Spleen (tissue), 11 donors: ENCODE results near the gene PFKFB1. TPM values are rescaled to one million over a fixed set of nuclear protein-coding genes. Genes with fewer than 3 reads are reported as not detected.

Experiments used
- DNase-seq: peaks from one replicate; pipeline ENCODE4 v3.0.0-alpha.2; 2020
- H3K27ac ChIP-seq, 8 donors: fragments of 200-600 bp; sonication (generic) in 7 of 8; 1 replicate in 4 of 8; 2 replicates in 4 of 8; pipeline versions ENCODE4 v1.5.0 to v1.8.0; 2016 to 2021; ENCODE audit warnings: inconsistent platforms in 4 of 8, mild to moderate bottlenecking in 4 of 8, moderate library complexity in 1 of 8
- H3K27me3 ChIP-seq, 7 donors: fragments of 200-600 bp; sonication (generic) in 6 of 7; replicated peaks in 1 of 7; 1 replicate in 4 of 7; 2 replicates in 3 of 7; pipeline versions ENCODE4 v1.5.0 to v1.8.0; 2016 to 2021; ENCODE audit warnings: inconsistent platforms in 3 of 7, mild to moderate bottlenecking in 1 of 7
- H3K36me3 ChIP-seq, 6 donors: fragments of 200-600 bp; sonication (generic) in 5 of 6; 1 replicate in 4 of 6; 2 replicates in 2 of 6; pipeline versions ENCODE4 v1.5.0 to v1.8.0; 2016 to 2021; ENCODE audit warnings: inconsistent platforms in 2 of 6
- H3K4me1 ChIP-seq, 6 donors: fragments of 200-600 bp; sonication (generic) in 5 of 6; 1 replicate in 3 of 6; 2 replicates in 3 of 6; pipeline versions ENCODE4 v1.5.0 to v1.8.0; 2016 to 2021; ENCODE audit warnings: inconsistent platforms in 3 of 6
- H3K4me3 ChIP-seq, 8 donors: fragments of 200-600 bp; sonication (generic) in 7 of 8; 1 replicate in 4 of 8; 2 replicates in 4 of 8; pipeline versions ENCODE4 v1.5.0 to v1.8.0; 2016 to 2021; ENCODE audit warnings: inconsistent platforms in 4 of 8, mild to moderate bottlenecking in 4 of 8, moderate library complexity in 2 of 8
- H3K9me3 ChIP-seq, 8 donors: fragments of 200-600 bp; sonication (generic) in 7 of 8; 1 replicate in 4 of 8; 2 replicates in 4 of 8; pipeline versions ENCODE4 v1.5.0 to v1.8.0; 2016 to 2021; ENCODE audit warnings: inconsistent platforms in 4 of 8
- CTCF ChIP-seq, 11 experiments: fragments of 200-600 bp in 7 of 11; fragments of 450-650 bp in 4 of 11; sonication (generic) in 4 of 11; IDR thresholded peaks in 8 of 11; conservative IDR thresholded peaks in 3 of 11; 1 replicate in 7 of 11; 2 replicates in 4 of 11; pipeline versions ENCODE4 v1.4.0 to v1.8.0; 2016 to 2021; ENCODE audit warnings: antibody characterized with exemption in 11 of 11, inconsistent platforms in 4 of 11, mild to moderate bottlenecking in 1 of 11
- POLR2A ChIP-seq, 3 donors: fragments of 450-650 bp; IDR thresholded peaks; one replicate each; pipeline ENCODE4 v1.5.1; 2017; ENCODE audit warnings: antibody characterized with exemption in 3 of 3, mild to moderate bottlenecking in 1 of 3
- POLR2AphosphoS5 ChIP-seq, 3 donors: sonication (generic); formaldehyde crosslinking; IDR thresholded peaks; one replicate each; pipeline ENCODE4 v1.5.1; 2017; ENCODE audit warnings: antibody characterized with exemption in 3 of 3
- WGBS, 5 donors: extraction: QIAGEN DNeasy Blood & Tissue Kit in 3 of 5; methylation state at CpG; one replicate each; pipeline versions ENCODE4 v1.1.5 to v1.1.7; 2013 to 2018; 5-methylcytosine and 5-hydroxymethylcytosine counted together
- intact Hi-C: fragments of 100-400 bp; cut with DNase I; formaldehyde crosslinking; loops from one replicate; pipeline ENCODE4 v1.15.0; 2023; ENCODE audit warnings: low total_unique reads
- polyA plus RNA-seq, 3 donors: library from polyadenylated mRNA; stranded (reverse); fragments of 200-250 nt; gene quantifications; one replicate each; pipeline ENCODE4 v1.2.1, GENCODE V29; 2013
- total RNA-seq, 7 donors: library from RNA; depleted of rRNA in 3 of 7; stranded (reverse); fragments of >200 nt in 3 of 7; fragmentation: NEBNext Ultra II Directional in 4 of 7; extraction: Animal tissue kit (Norgen Biotek cat#: 25700) in 4 of 7; gene quantifications; one replicate each; pipeline versions ENCODE4 v1.1.0 to v1.2.1, GENCODE V29; 2016 to 2021
- donor health status: healthy with polysubstance abuse.
- donor health status: DM: no; HTN: no; CAD: no; lungs with moderate emphysema.
- donor health status: DM: no; HTN: no; CAD: no.
- donor health status: Bipolar disorder and iron deficiency.
- donor health status: healthy.
- donor health status: DM: no; HTN: no; CAD: no.
- donor health status: DM: yes; HTN: yes; CAD: no.

PFKFB1 gene
- total and polyA plus RNA-seq, 10 donors: 0.28 to 0.61 (median 0.38) TPM; not detected in 4

GRCh38 chrX:55030271-55031205, 36.5 kb upstream of the PFKFB1 start, which contains the start of gene ALAS2:
TSS of gene ALAS2 (minus strand) at chrX:55030977. CDS start at chrX:55026000, 4,977 bp downstream.
- Histone ChIP-seq H3K27me3 (no peaks in the 10 kb centered on the region), H3K4me1 (no peaks in the 10 kb centered on the region), H3K9me3 (no peaks in the 10 kb centered on the region), H3K36me3 (no peaks in the 10 kb centered on the region), H3K4me3 (no peak within 1 kb of the TSS), H3K27ac (no peak within 1 kb of the TSS)
- WGBS, 5 donors: 67 to 91% (median 79%) methylated on average over 5 to 7 of the region's 7 CpGs
- TF ChIP-seq POLR2AphosphoS5 (IDR thresholded peaks at IDR 0.05) (no peak), POLR2A (IDR thresholded peaks at IDR 0.05) (no peak), CTCF (IDR thresholded peaks at IDR 0.05 in 8 of 11, conservative IDR thresholded peaks at IDR 0.05 in 3 of 11) (no peak)
- intact Hi-C loops: no loop called here
- no peak for DNase-seq

GRCh38 chrX:55029291-55029690, 35.3 kb upstream of the PFKFB1 start:
- WGBS, 5 donors: 59 to 92% (median 85%) methylated on average over 2 of the region's 2 CpGs
- no peak overlapping the region for H3K27ac ChIP-seq
- no peaks in the 10 kb centered on the region for H3K36me3 ChIP-seq
- no peak overlapping the region for H3K4me3 ChIP-seq
- intact Hi-C loops: no loop called here
- no peaks in the 10 kb centered on the region for H3K9me3 ChIP-seq
- TF ChIP-seq POLR2AphosphoS5 (IDR thresholded peaks at IDR 0.05): no peak
- no peak for TF ChIP-seq CTCF (IDR thresholded peaks at IDR 0.05 in 8 of 11, conservative IDR thresholded peaks at IDR 0.05 in 3 of 11)
- no peak for TF ChIP-seq POLR2A (IDR thresholded peaks at IDR 0.05)
- no peaks in the 10 kb centered on the region for H3K27me3 ChIP-seq
- no peak for DNase-seq
- H3K4me1 ChIP-seq: no peaks in the 10 kb centered on the region

- H3K9me3 ChIP-seq: no peaks in the 10 kb centered on the region
- TF ChIP-seq POLR2A (IDR thresholded peaks at IDR 0.05) (no peak), CTCF (IDR thresholded peaks at IDR 0.05 in 8 of 11, conservative IDR thresholded peaks at IDR 0.05 in 3 of 11) (no peak), POLR2AphosphoS5 (IDR thresholded peaks at IDR 0.05) (no peak)
- H3K4me3 ChIP-seq: no peak overlapping the region
- no peaks in the 10 kb centered on the region for H3K36me3 ChIP-seq
- intact Hi-C loops: no loop called here
- H3K4me1 ChIP-seq: no peaks in the 10 kb centered on the region
- no peaks in the 10 kb centered on the region for H3K27me3 ChIP-seq
- H3K27ac ChIP-seq: no peak overlapping the region
- no peak for DNase-seq
Observed at GRCh38 chrX:55028611-55029010, 34.6 kb upstream of the PFKFB1 start.

GRCh38 chrX:55028040-55028439, 34.1 kb upstream of the PFKFB1 start:
- 43 to 90% (median 71%) methylated on average over 2 to 4 of the region's 4 CpGs for WGBS, 5 donors
- Histone ChIP-seq H3K9me3 (no peaks in the 10 kb centered on the region), H3K4me3 (no peak overlapping the region), H3K27me3 (no peaks in the 10 kb centered on the region), H3K36me3 (no peaks in the 10 kb centered on the region), H3K4me1 (no peaks in the 10 kb centered on the region), H3K27ac (no peak overlapping the region)
- TF ChIP-seq CTCF (IDR thresholded peaks at IDR 0.05 in 8 of 11, conservative IDR thresholded peaks at IDR 0.05 in 3 of 11): no peak
- TF ChIP-seq POLR2AphosphoS5 (IDR thresholded peaks at IDR 0.05): no peak
- no peak for TF ChIP-seq POLR2A (IDR thresholded peaks at IDR 0.05)
- intact Hi-C loops: no loop called here
- no peak for DNase-seq
